IPS-20b (cell line): Measurements from ENCODE around the gene KCNK1.
A peak's percentile ranks its signal among the peaks of the same experiment; 100 is the strongest.

ENCODE experiments used
- H3K27ac ChIP-seq: one replicate; pipeline ENCODE4 v1.5.1; 2013; ENCODE audit warnings: low read length
- H3K27me3 ChIP-seq: 2 replicates; pipeline ENCODE4 v1.6.1; 2013; ENCODE audit warnings: mild to moderate bottlenecking, low read length, inconsistent platforms; ENCODE audit not compliant: insufficient read depth
- H3K36me3 ChIP-seq: 2 replicates; pipeline ENCODE4 v1.6.1; 2013; ENCODE audit warnings: low read depth, mild to moderate bottlenecking, inconsistent platforms, low read length, moderate library complexity; ENCODE audit not compliant: insufficient read depth
- H3K4me1 ChIP-seq: 2 replicates; pipeline ENCODE4 v1.6.1; 2013; ENCODE audit warnings: mild to moderate bottlenecking, control low read depth, inconsistent platforms, low read length, moderate library complexity; ENCODE audit not compliant: insufficient read depth
- H3K4me3 ChIP-seq: 2 replicates; pipeline ENCODE4 v1.5.1; 2013; ENCODE audit warnings: mild to moderate bottlenecking, low read length, inconsistent platforms
- H3K9ac ChIP-seq: 2 replicates; pipeline ENCODE4 v1.6.1; 2013; ENCODE audit warnings: low read depth, mild to moderate bottlenecking, inconsistent platforms, low read length, moderate library complexity
- H3K9me3 ChIP-seq: 2 replicates; pipeline ENCODE4 v1.6.1; 2013; ENCODE audit warnings: mild to moderate bottlenecking, low read depth, low read length, inconsistent platforms; ENCODE audit not compliant: insufficient read depth

KCNK1 gene

GRCh38 chr1:233714631-233715217, 100.8 kb downstream of the KCNK1 start:
- H3K4me3 ChIP-seq, result no peak overlapping the region
- H3K36me3 ChIP-seq, result no peaks in the 10 kb centered on the region
- H3K27ac ChIP-seq, result no peak overlapping the region
- peaks cover 5% of the 10 kb centered on the region; the same call in 1 of the 2 replicates for H3K4me1 ChIP-seq
- H3K27me3 ChIP-seq, result no peaks in the 10 kb centered on the region; the same call in 1 of the 2 replicates
- no peak overlapping the region for H3K9ac ChIP-seq
- peaks cover 9% of the 10 kb centered on the region for H3K9me3 ChIP-seq

GRCh38 chr1:233718057-233718456, 104.2 kb downstream of the KCNK1 start:
- Histone ChIP-seq H3K9ac (no peak overlapping the region), H3K9me3 (peaks cover 6% of the 10 kb centered on the region; the same call in 1 of the 2 replicates), H3K27me3 (no peaks in the 10 kb centered on the region; the same call in 1 of the 2 replicates), H3K27ac (no peak overlapping the region), H3K36me3 (no peaks in the 10 kb centered on the region), H3K4me1 (peaks cover 17% of the 10 kb centered on the region), H3K4me3 (no peak overlapping the region)

- Histone ChIP-seq H3K4me1 (peaks cover 17% of the 10 kb centered on the region), H3K9ac (no peak overlapping the region), H3K4me3 (no peak overlapping the region), H3K36me3 (no peaks in the 10 kb centered on the region), H3K9me3 (peaks cover 6% of the 10 kb centered on the region; the same call in 1 of the 2 replicates), H3K27ac (no peak overlapping the region), H3K27me3 (no peaks in the 10 kb centered on the region; the same call in 1 of the 2 replicates)
Measured at GRCh38 chr1:233719655-233720341, 105.9 kb downstream of the KCNK1 start.

- Histone ChIP-seq H3K27ac (no peak overlapping the region), H3K9me3 (peaks cover 6% of the 10 kb centered on the region; the same call in 1 of the 2 replicates), H3K9ac (peak overlapping the region; percentile 10; the same call in 1 of the 2 replicates), H3K27me3 (no peaks in the 10 kb centered on the region; the same call in 1 of the 2 replicates), H3K36me3 (no peaks in the 10 kb centered on the region), H3K4me3 (no peak overlapping the region), H3K4me1 (peaks cover 21% of the 10 kb centered on the region)
Measured at GRCh38 chr1:233721004-233721595, 107.2 kb downstream of the KCNK1 start.
